ENCODE results near the gene PRXL2B.

PRXL2B gene

GRCh38 chr1:2605509-2606395 lies 19.2 kb downstream of the PRXL2B start:
- H3K9ac ChIP-seq (ENCODE audit: low read depth, low read length): no peak overlapping the region
- no peaks in the 10 kb centered on the region for H3K9me3 ChIP-seq (ENCODE audit: insufficient read depth, low read depth, low read length)
- 0 out of 2 replicates have a peak, but pooled peaks cover 3% of the 10 kb centered on the region for H3K27me3 ChIP-seq (ENCODE audit: insufficient read depth, low read length)
- H3K27ac ChIP-seq (ENCODE audit: low read depth, low read length): no peak overlapping the region
- WGBS: 93% methylated on average over 47 of the region's 48 CpGs
- H3K36me3 ChIP-seq (ENCODE audit: insufficient read depth, low read length): no peaks in the 10 kb centered on the region
- H3K4me3 ChIP-seq (ENCODE audit: low read length): no peak overlapping the region
- no peaks in the 10 kb centered on the region for H3K4me1 ChIP-seq (ENCODE audit: insufficient read depth, low read length)

DNA sequence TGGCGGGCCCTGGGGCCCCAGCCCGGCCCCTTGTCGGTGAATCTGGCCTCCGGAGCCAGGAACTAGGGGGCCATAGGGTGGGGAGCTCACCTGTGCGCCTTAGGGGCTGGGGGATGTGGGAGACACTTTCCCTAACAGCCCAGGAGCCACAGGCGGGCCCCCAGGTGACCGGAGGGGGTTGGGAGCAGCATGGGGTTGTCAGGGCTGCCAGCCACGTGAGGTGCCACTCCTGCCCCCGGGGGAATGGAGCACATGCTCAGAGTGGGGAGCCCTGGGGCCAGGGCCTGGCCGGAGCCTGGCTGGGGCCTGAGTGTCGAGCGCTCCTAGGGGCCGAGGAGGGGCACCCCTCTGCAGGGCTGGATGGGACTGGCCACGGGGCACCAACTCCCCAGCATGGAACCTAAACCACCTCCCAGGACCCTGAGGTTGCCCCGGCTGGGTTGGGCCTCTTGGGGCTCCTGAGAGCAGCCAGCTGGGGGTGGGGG lies 19.9 kb downstream of the PRXL2B start:
- H3K9me3 ChIP-seq (ENCODE audit: insufficient read depth, low read depth, low read length): no peaks in the 10 kb centered on the region
- no peaks in the 10 kb centered on the region for H3K4me1 ChIP-seq (ENCODE audit: insufficient read depth, low read length)
- WGBS: 86% methylated on average over 15 of the region's 15 CpGs
- H3K27me3 ChIP-seq (ENCODE audit: insufficient read depth, low read length): 0 out of 2 replicates have a peak, but pooled peaks cover 3% of the 10 kb centered on the region
- no peak overlapping the region for H3K27ac ChIP-seq (ENCODE audit: low read depth, low read length)
- no peaks in the 10 kb centered on the region for H3K36me3 ChIP-seq (ENCODE audit: insufficient read depth, low read length)
- H3K9ac ChIP-seq (ENCODE audit: low read depth, low read length): no peak overlapping the region
- no peak overlapping the region for H3K4me3 ChIP-seq (ENCODE audit: low read length)

DNA sequence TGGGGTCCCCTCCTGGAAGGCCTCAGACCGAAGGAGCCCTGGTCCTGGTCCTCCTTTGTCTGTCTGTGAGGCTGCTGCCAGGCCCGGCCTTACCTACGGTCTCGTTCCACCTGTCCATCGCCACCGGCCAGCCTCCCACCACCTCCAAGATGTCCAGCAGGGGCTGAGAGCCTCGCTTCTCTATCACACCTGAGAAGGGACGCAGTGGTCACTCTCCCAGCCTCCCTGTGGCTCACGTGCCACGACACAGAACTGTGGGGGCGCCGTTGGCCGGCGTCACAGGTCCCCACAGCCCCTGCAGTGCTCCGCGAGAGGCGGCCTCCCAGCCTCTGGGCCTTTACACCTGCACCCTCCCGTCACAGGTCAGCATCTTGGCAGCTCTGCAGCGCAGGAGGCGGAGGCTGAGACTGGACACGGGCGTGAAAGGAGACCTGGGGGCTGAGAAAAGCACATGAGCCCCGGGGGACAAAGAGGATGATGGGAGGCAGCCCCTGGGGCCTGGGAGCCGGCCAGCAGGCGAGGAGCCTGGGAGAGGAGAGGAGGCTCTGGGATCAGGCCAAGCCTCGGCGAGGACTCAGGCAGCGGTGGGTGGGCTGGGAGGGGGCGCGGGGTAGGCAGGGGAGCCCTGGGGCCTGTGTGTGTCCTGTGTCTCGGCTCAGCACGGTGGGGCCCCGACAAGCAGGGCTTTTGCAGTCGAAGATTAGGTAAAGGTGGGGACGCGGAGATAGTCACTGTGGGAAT lies 20.5 kb downstream of the PRXL2B start:
- H3K27ac ChIP-seq (ENCODE audit: low read depth, low read length): no peak overlapping the region
- no peaks in the 10 kb centered on the region for H3K4me1 ChIP-seq (ENCODE audit: insufficient read depth, low read length)
- H3K9me3 ChIP-seq (ENCODE audit: insufficient read depth, low read depth, low read length): no peaks in the 10 kb centered on the region
- H3K4me3 ChIP-seq (ENCODE audit: low read length): no peak overlapping the region
- 0 out of 2 replicates have a peak, but pooled peaks cover 3% of the 10 kb centered on the region for H3K27me3 ChIP-seq (ENCODE audit: insufficient read depth, low read length)
- no peak overlapping the region for H3K9ac ChIP-seq (ENCODE audit: low read depth, low read length)
- 89% methylated on average over 36 of the region's 36 CpGs for WGBS
- no peaks in the 10 kb centered on the region for H3K36me3 ChIP-seq (ENCODE audit: insufficient read depth, low read length)

DNA sequence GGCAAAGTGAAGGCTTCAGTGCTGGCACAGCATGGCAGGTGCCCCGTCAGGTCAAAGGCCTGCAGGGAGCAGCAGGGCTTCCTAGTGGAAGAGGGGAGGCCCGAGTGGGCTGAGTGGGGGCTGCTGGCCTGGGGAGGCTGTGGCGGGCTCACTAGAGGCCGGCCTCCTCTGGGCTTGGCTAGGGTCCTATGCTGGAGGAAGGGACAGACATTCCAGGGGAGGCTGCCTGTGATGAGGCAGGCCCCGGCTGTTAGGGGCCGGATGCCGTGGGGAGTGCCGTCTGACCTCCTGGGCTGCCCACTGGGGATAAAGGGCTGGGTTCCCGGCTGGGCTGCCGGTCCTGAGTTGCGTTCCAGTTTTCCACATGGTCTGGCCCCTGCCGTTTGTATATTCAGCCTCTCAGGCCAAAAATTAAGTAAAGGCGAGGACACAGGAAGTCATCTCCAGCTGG lies 21.1 kb downstream of the PRXL2B start:
- WGBS: 86% methylated on average over 13 of the region's 13 CpGs
- no peak overlapping the region for H3K4me3 ChIP-seq (ENCODE audit: low read length)
- no peak overlapping the region for H3K27ac ChIP-seq (ENCODE audit: low read depth, low read length)
- 0 out of 2 replicates have a peak, but pooled peaks cover 3% of the 10 kb centered on the region for H3K27me3 ChIP-seq (ENCODE audit: insufficient read depth, low read length)
- H3K36me3 ChIP-seq (ENCODE audit: insufficient read depth, low read length): no peaks in the 10 kb centered on the region
- no peak overlapping the region for H3K9ac ChIP-seq (ENCODE audit: low read depth, low read length)
- H3K4me1 ChIP-seq (ENCODE audit: insufficient read depth, low read length): no peaks in the 10 kb centered on the region
- no peaks in the 10 kb centered on the region for H3K9me3 ChIP-seq (ENCODE audit: insufficient read depth, low read depth, low read length)

DNA sequence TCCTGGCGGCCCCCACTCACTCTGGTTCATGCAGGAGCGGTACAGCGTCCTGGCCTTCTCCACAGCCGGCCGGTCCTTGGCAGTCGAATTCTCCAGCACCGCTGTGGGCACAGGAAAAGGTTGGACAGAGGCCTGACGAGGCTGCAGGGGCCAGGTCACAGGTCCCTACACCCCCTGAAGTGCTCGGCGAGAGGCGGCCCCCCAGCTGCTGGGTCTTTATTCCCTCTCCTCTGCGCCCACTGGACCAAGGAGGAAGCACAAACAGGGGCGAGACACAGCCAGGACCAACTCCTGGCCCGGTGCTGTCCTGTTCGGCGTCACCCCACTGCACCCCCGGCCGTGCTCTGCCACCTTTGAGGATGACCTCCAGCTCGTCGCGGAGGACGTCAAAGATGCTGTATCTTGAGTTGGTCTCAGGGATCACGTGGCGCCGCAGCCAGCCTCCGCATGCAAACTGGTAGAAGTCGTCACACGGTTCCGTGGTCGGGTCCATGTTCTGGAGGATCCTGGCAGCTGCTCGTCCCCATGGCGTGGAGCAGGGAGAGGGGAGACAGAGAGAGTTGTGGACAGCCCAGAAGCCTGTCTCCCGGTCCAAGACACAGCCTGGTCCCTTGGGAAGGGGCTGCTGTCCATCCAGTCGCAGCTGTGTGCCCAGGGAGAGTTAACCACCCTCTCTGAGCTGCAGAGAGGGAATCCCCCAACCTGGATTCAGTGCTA lies 22.9 kb downstream of the PRXL2B start:
- no peaks in the 10 kb centered on the region for H3K36me3 ChIP-seq (ENCODE audit: insufficient read depth, low read length)
- 0 out of 2 replicates have a peak, but pooled peaks cover 3% of the 10 kb centered on the region for H3K27me3 ChIP-seq (ENCODE audit: insufficient read depth, low read length)
- no peak overlapping the region for H3K27ac ChIP-seq (ENCODE audit: low read depth, low read length)
- H3K9ac ChIP-seq (ENCODE audit: low read depth, low read length): no peak overlapping the region
- 0 out of 2 replicates have a peak, but pooled peaks cover 6% of the 10 kb centered on the region for H3K9me3 ChIP-seq (ENCODE audit: insufficient read depth, low read depth, low read length)
- no peaks in the 10 kb centered on the region for H3K4me1 ChIP-seq (ENCODE audit: insufficient read depth, low read length)
- H3K4me3 ChIP-seq (ENCODE audit: low read length): no peak overlapping the region
- 85% methylated on average over 34 of the region's 34 CpGs for WGBS

DNA sequence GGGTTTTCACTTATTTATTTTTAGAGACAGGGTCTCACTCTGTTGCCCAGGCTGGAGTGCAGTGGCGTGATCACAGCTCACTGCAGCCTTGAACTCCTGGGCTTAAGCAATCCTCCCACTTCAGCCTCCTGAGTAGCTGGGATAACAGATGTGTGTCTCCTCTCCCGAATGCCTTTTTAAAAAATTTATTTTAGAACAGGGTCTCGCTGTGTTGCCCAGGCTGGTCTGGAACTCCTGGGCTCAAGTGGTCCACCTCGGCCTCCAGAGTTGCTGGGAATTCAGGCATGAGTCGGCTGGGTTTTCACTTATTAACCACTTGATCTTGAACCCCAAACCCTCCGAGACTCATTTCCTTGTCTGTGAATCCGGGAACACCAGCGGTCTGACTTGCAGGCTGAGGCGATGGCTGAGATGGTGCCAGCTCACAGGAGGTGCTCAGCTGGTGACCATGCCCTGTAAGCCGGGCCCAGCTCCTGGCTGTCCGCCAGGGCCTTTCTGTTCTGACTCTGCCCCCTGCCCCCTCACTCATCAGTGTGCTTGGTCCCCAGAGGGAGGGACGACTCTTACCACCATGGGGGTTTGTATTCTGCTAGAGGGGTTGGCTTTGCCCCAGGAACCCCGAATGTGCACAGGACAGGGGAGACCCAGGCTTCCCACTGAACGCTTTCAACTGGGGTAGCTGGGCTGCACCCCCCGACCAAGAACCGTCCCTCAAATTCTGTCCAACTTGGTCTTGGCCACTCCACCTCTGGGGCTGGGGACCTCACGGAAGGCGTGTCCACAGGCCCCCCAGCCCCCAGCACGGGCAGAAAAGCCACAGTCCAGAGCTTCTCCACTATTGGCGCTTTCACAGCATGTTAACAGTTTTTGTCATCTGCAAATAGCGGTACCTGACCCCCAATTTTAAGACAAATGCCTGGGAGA lies 23.7 kb downstream of the PRXL2B start:
- no peak overlapping the region for H3K27ac ChIP-seq (ENCODE audit: low read depth, low read length)
- H3K9ac ChIP-seq (ENCODE audit: low read depth, low read length): no peak overlapping the region
- 0 out of 2 replicates have a peak, but pooled peaks cover 3% of the 10 kb centered on the region for H3K27me3 ChIP-seq (ENCODE audit: insufficient read depth, low read length)
- peak overlapping the region; percentile 18; the same call in 1 of the 2 replicates for H3K4me3 ChIP-seq (ENCODE audit: low read length)
- no peaks in the 10 kb centered on the region for H3K4me1 ChIP-seq (ENCODE audit: insufficient read depth, low read length)
- peaks cover 10% of the 10 kb centered on the region; the same call in 1 of the 2 replicates for H3K9me3 ChIP-seq (ENCODE audit: insufficient read depth, low read depth, low read length)
- 87% methylated on average over 21 of the region's 21 CpGs for WGBS
- H3K36me3 ChIP-seq (ENCODE audit: insufficient read depth, low read length): no peaks in the 10 kb centered on the region

- Histone ChIP-seq H3K36me3 (ENCODE audit: insufficient read depth, low read length) (no peaks in the 10 kb centered on the region), H3K9ac (ENCODE audit: low read depth, low read length) (no peak overlapping the region), H3K4me1 (ENCODE audit: insufficient read depth, low read length) (no peaks in the 10 kb centered on the region), H3K27ac (ENCODE audit: low read depth, low read length) (no peak overlapping the region), H3K27me3 (ENCODE audit: insufficient read depth, low read length) (0 out of 2 replicates have a peak, but pooled peaks cover 3% of the 10 kb centered on the region), H3K4me3 (ENCODE audit: low read length) (peak overlapping the region; percentile 18; the same call in 1 of the 2 replicates), H3K9me3 (ENCODE audit: insufficient read depth, low read depth, low read length) (peaks cover 17% of the 10 kb centered on the region)
- WGBS: 47% methylated on average over 24 of the region's 24 CpGs
These were observed 24.5 kb downstream of the PRXL2B start for GRCh38 chr1:2611031-2611501.

DNA sequence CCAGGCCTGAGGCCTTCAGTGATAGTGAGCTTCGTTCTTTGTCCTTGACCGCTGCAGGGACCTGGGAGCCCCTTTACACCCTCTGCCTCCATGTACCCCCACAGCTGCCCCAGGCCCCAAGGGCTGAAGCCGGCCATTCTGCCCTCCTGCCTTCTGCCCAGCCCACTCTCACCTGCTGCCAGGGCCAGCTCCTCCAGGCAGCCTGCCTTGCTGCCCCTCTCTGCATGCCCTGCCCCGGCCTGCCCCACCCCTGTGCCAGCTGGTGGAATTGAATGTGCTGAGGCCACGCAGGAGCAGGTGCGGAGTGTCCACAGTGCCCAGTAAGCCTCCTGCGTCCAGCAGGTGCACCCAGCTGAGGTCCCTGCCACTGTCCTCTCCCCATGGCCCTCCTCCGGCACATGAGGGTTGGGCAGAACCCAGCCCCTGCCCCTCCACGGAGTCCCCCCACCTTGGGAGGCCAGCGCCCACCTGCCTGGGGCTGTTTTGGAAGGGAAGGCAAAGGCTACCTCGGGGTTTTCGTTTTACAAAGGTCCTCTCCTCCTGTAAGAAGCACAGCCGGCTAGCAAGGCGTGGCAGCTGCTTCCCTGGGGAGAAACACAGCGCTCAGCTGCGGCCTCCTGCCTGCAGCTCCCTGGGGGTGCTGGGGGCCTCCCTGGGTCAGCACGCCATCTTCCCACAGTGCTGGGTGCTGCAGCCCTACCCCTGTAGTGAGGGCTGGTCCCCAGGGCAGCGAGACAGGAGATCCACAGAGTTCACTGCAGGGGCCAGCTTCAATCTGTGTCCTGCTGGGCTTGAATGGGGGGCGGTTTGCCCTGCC lies 25.3 kb downstream of the PRXL2B start:
- Histone ChIP-seq H3K9ac (ENCODE audit: low read depth, low read length) (no peak overlapping the region), H3K27me3 (ENCODE audit: insufficient read depth, low read length) (0 out of 2 replicates have a peak, but pooled peaks cover 3% of the 10 kb centered on the region), H3K9me3 (ENCODE audit: insufficient read depth, low read depth, low read length) (peaks cover 25% of the 10 kb centered on the region), H3K4me3 (ENCODE audit: low read length) (no peak overlapping the region), H3K36me3 (ENCODE audit: insufficient read depth, low read length) (no peaks in the 10 kb centered on the region), H3K27ac (ENCODE audit: low read depth, low read length) (no peak overlapping the region), H3K4me1 (ENCODE audit: insufficient read depth, low read length) (no peaks in the 10 kb centered on the region)
- 83% methylated on average over 19 of the region's 19 CpGs for WGBS

- Histone ChIP-seq H3K4me1 (ENCODE audit: insufficient read depth, low read length) (no peaks in the 10 kb centered on the region), H3K9ac (ENCODE audit: low read depth, low read length) (no peak overlapping the region), H3K9me3 (ENCODE audit: insufficient read depth, low read depth, low read length) (peaks cover 25% of the 10 kb centered on the region), H3K4me3 (ENCODE audit: low read length) (no peak overlapping the region), H3K36me3 (ENCODE audit: insufficient read depth, low read length) (no peaks in the 10 kb centered on the region), H3K27me3 (ENCODE audit: insufficient read depth, low read length) (0 out of 2 replicates have a peak, but pooled peaks cover 3% of the 10 kb centered on the region), H3K27ac (ENCODE audit: low read depth, low read length) (no peak overlapping the region)
- WGBS: 80% methylated on average over 11 of the region's 11 CpGs
These were observed 26.2 kb downstream of the PRXL2B start for GRCh38 chr1:2612591-2613365.
